ENCODE data around the gene EYS.

DNA sequence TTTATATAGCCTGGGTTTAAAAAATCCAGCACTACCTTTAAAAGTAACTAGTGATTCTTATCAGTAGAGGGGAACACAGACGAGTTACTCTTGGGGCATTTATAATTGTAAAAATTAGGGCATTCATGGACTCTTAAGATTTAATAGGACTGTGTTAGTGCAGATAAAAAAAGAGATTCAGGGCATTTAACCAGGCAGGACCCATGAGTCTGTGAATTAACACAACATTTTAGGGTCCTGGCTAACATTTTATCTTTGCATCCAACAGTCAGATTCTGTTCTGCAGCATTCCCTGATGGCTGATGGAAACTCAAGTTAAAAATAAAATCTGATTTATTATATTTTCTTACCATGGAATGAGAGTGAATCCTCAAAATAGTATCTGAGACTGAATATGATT lies 1297.1 kb downstream of the EYS start:
- TF ChIP-seq ZNF274 (IDR thresholded peaks at IDR 0.05; ENCODE audit: low read depth, low read length) (no peak), EZH2 (IDR thresholded peaks at IDR 0.05) (no peak), SP1 (IDR thresholded peaks at IDR 0.05; ENCODE audit: low read depth) (no peak), POLR2A (IDR thresholded peaks at IDR 0.05; ENCODE audit: borderline replicate concordance, extremely low read depth, insufficient read depth, insufficient read length) (no peak), EGR1 (IDR thresholded peaks at IDR 0.05; ENCODE audit: low read depth) (no peak), POLR2AphosphoS5 (IDR thresholded peaks at IDR 0.05; ENCODE audit: low read depth, low read length) (no peak), SRF (IDR thresholded peaks at IDR 0.05; ENCODE audit: low read depth) (no peak), CBX3 (IDR thresholded peaks at IDR 0.05; ENCODE audit: low read depth) (no peak), CEBPB (IDR thresholded peaks at IDR 0.05; ENCODE audit: low read depth) (no peak), EZH2phosphoT487 (IDR thresholded peaks at IDR 0.05; ENCODE audit: borderline replicate concordance) (no peak), ZFX (IDR thresholded peaks at IDR 0.05) (no peak)
- TF ChIP-seq, protein P1, sequence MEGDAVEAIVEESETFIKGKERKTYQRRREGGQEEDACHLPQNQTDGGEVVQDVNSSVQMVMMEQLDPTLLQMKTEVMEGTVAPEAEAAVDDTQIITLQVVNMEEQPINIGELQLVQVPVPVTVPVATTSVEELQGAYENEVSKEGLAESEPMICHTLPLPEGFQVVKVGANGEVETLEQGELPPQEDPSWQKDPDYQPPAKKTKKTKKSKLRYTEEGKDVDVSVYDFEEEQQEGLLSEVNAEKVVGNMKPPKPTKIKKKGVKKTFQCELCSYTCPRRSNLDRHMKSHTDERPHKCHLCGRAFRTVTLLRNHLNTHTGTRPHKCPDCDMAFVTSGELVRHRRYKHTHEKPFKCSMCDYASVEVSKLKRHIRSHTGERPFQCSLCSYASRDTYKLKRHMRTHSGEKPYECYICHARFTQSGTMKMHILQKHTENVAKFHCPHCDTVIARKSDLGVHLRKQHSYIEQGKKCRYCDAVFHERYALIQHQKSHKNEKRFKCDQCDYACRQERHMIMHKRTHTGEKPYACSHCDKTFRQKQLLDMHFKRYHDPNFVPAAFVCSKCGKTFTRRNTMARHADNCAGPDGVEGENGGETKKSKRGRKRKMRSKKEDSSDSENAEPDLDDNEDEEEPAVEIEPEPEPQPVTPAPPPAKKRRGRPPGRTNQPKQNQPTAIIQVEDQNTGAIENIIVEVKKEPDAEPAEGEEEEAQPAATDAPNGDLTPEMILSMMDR (IDR thresholded peaks at IDR 0.05 in 2 of 3, conservative IDR thresholded peaks at IDR 0.05 in 1 of 3; ENCODE audit: borderline replicate concordance in 1 of 3, insufficient read depth in 1 of 3, low read depth in 2 of 3, low read length in 2 of 3) = no peak
- TF ChIP-seq, protein P2, sequence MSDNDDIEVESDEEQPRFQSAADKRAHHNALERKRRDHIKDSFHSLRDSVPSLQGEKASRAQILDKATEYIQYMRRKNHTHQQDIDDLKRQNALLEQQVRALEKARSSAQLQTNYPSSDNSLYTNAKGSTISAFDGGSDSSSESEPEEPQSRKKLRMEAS (IDR thresholded peaks at IDR 0.05) = no peak
- TF ChIP-seq, protein P3, sequence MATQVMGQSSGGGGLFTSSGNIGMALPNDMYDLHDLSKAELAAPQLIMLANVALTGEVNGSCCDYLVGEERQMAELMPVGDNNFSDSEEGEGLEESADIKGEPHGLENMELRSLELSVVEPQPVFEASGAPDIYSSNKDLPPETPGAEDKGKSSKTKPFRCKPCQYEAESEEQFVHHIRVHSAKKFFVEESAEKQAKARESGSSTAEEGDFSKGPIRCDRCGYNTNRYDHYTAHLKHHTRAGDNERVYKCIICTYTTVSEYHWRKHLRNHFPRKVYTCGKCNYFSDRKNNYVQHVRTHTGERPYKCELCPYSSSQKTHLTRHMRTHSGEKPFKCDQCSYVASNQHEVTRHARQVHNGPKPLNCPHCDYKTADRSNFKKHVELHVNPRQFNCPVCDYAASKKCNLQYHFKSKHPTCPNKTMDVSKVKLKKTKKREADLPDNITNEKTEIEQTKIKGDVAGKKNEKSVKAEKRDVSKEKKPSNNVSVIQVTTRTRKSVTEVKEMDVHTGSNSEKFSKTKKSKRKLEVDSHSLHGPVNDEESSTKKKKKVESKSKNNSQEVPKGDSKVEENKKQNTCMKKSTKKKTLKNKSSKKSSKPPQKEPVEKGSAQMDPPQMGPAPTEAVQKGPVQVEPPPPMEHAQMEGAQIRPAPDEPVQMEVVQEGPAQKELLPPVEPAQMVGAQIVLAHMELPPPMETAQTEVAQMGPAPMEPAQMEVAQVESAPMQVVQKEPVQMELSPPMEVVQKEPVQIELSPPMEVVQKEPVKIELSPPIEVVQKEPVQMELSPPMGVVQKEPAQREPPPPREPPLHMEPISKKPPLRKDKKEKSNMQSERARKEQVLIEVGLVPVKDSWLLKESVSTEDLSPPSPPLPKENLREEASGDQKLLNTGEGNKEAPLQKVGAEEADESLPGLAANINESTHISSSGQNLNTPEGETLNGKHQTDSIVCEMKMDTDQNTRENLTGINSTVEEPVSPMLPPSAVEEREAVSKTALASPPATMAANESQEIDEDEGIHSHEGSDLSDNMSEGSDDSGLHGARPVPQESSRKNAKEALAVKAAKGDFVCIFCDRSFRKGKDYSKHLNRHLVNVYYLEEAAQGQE (IDR thresholded peaks at IDR 0.05; ENCODE audit: low read depth) = no peak
